ENCODE measurements around the gene PCSK4.
"Not testable (repeated sequence)": the region's sequence is repeated elsewhere in the genome, so short reads cannot be mapped to it uniquely, and the experiment has no call there.

The PCSK4 gene

DNA sequence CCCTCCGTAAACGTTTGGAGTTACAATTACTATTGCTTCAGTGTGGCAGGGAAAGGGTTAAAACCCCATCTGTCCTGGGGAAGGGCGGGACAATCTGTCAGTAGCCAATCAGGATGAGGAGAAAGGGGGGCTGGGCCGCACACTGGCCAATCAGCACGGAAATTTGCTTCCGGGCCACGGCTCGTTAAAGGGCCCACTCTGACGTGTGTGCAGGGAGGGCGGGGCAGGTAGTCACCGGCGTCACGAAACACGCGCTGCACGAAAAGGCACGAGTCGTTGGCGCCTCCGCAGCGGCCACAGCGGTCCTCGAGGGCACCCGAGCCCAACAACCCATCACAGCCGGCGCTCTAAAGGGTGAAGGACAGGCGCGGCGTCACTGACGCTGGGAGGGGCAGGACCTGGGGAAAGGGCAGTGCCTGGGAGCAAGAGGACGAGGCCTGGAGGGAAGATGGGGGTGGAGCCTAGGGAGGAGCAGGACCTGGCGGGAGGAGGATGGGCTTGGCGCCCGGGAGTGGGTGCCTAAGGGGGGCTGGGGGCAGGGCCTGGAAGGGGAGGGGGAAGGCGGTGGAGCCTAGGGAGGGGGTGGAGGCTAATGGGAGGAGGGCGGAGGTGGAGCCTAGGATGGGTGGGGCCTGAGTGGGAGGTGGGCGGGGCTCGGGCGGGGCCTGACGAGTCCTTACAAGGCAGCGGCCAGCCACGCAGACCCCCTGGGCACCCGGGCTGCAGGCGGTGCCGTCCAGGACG, 17.8 kb upstream of the PCSK4 start:
- peak; percentile 82 for DNase-seq (ENCODE audit: low read depth)
- peak overlapping the region; percentile 55 for H3K4me3 ChIP-seq (ENCODE audit: low read depth, low read length)

DNA sequence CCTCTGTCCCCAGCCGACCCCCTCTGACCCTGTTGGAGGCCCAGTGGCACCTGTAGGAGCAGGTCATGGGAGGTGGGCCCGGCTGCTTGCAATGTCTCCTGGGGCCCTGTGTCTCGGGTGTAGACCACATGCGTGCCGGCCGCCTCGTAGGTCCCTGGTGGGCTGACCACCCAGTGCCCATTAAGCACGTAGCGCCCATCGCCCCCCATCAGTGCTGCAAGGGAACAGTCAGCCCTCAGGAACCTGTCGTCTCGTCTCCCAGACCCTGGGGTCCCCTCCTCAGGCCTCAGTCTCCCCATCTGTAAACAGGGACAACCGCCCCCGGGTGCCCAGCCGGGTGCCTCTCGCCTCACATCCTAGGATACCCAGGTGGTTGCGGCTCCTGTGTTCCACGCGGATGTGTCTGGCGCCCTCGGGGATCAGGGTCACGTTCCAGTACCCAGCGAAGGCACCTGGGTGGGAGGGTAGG, 17.1 kb upstream of the PCSK4 start:
- DNase-seq (ENCODE audit: low read depth): no peak
- H3K4me3 ChIP-seq (ENCODE audit: low read depth, low read length): peak overlapping the region; percentile 15

DNA sequence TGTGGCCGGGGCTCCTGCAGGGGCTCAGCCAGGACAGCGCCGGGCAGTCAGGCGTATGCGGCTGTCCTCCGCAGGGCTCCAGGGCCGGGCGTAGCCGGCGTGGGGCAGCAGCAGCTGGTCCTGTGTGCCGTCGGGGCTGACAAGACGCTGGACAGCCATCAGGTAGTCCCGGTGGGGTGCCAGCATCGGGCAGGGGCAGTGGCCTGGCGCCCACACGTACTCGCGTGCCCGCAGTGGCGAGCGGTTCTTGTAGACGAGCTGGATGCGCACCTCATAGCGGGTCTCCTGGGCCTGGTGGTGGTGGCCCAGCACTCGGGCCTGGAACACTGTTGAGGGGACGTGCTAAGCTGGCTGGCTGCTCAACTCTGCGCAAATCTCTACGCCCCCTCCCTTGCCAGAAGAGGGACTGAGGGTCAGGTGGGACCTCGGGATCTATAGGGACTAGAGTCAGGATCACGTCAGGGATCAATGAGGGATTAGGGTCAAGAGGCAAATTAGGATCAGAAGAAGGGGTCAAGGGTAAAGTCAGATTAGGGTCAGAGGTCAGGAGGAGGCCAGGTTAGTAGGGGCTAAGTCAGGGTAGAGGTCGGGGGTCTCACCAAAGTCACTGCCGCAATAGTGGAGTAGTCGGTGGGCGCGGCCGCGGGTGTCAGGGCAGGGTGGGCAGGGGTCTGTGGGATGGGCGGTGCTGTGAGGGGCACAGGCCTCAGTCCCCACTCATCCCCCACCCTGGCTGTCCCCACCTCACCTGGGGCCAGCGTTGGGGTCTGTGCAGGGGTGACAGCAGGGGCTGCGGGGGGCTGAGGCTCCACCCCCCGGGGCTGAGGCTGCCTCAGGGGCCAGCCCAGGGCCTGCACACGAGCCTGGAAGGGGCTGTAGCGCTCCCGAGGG, 16.1 kb upstream of the PCSK4 start:
- DNase-seq (ENCODE audit: low read depth): no peak
- H3K4me3 ChIP-seq (ENCODE audit: low read depth, low read length): no peak overlapping the region

DNA sequence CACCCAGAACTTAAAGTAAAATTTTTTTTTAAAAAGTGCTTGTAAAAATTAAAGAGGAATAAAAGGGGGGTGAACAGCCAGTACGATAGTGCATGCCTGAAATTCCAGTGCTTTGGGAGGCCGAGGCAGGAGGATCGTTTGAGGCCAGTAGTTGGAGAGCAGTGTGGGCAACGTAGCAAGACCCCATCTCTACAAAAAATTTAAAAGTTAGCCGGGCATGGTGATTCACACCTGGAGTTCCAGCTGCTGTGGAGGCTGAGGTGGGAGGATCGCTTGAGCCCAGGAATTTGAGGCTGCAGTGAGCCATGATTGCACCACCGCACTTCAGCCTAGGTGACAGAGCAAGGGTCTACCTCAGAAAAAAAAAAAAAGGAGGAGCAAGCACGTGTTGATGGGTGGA, 14.9 kb upstream of the PCSK4 start:
- DNase-seq (ENCODE audit: low read depth): no peak
- H3K4me3 ChIP-seq (ENCODE audit: low read depth, low read length): no peak overlapping the region

DNA sequence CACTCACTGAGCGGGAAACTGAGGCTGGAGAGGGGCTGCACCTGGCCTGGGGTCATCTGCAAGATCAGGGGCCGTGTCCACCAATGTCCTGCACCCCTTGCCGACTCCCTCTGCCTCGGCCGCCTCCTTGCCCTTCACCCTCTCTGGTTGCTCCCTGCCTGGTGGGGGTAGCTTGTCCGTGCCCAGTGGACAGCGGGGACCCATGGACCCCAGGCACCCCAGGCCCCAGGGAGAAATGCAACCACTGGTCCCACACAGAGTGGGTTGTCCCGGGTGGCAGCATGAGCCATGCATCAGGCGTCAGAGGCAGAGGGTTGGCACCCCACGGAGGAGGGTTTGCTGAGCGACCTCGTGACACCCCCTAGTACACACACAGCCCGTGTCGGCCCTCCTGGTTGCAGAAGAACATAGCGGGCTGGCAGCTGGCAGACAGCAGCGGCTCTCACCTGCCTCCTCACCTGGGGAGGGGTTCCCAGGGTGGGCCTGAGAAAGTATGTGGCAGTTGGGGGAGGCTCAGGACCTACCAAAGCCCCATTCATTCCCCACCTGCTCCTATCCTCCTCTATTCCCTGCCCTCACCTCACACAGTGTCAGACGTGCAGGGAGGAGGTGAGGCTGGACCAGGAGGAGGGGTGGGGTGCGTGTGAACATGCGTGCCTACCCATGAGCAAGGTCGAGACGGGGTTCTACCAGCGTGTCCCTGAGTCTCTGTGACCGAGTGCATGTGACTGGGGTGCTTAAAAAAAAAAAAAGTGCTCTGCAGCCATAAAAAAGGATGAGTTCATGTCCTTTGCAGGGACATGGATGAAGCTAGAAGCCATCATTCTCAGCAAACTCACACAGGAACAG, 14.0 kb upstream of the PCSK4 start:
- H3K4me3 ChIP-seq (ENCODE audit: low read depth, low read length): no peak overlapping the region
- DNase-seq (ENCODE audit: low read depth): no peak

DNA sequence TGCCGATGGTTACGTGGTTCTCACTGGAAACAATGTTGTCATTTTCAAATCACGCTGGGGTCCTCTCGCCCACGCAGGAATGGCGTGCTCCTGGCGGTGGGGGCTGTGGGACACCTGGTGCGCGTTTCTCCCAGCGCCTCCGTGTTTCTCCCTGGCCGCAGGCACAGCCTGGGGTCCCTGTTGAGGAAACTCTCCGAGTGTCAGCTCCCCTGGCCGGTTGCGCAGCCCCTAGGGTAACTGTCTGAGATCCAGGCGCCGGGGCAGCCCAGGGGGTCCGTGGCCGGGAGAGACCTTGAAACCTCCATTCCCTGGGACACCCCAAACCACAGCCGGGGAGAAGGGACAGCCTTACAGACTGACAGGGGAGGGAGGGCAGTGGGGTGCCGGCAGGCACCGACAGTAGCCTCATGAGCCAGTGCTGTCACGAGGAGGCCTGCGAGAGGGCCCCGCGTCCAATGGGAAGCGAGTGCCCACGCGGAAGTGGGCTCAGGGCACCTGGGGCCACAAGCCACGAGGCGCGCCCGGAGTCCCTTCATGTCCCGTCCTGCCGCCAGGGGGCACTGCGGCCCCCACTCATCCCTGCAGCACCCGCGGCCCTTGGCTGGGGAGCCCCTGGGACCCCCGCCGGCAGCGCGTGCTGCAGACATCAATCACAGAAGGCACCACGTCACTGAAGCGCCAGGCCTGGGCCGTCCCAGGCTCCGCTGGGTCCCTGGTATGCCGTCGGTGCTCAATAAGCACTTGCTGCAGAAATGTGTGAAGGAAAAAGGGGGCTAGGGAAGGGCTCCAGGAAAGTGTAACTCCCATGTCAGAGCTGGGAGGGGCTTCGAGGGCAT, 13.2 kb upstream of the PCSK4 start:
- DNase-seq (ENCODE audit: low read depth): no peak

DNA sequence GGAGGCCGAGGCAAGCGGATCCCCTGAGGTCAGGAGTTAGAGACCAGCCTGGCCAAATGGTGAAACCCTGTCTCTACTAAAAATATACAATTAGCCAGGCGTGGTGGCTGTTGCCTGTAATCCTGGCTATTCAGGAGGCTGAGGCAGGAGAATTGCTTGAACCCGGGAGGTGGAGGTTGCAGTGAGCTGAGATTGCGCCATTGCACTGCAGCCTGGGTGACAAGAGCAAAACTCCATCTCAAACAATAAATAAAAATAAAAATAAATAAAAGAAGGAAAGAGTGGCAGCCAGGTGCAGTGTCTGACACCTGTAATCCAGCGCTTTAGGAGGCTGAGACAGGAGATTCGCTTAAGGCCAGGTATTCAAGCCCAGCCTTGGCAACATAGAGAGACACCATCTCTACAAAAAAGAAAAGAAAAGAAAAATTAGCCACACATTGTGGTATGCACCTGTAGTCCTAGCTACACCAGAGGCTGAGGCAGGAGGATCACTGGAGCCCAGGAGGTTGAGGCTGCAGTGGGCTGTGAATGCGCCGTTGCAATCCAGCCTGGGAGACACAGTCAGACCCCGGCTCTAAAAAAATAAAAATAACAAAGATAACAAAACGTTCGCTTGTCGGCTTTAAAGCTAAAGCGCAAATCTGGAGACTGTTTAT, 12.4 kb upstream of the PCSK4 start:
- H3K4me3 ChIP-seq (ENCODE audit: low read depth, low read length): no peak overlapping the region
- DNase-seq (ENCODE audit: low read depth): no peak

More for the DNA sequence above, 13.2 kb upstream of the PCSK4 start:
- peak overlapping the region; percentile 7 for H3K4me3 ChIP-seq (ENCODE audit: low read depth, low read length)

DNA sequence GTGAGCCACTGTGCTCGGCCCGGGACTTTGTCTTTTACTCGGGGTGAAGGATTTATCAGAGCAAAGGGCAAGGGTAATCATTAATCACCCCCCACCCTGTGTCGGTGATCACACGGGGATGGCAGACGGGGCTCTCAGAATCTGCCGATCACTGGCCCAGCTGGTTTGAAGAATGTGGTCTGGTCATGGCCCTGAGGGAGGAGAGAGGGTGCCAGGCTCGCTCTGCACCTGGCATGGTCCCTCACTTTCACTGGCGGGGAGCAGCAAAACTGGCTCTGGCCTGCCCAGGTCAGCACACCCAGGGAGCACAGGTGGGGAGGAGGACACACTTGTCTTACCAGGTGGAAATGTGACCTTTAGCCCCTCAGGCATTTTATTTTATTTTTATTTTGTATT, 11.0 kb upstream of the PCSK4 start:
- DNase-seq (ENCODE audit: low read depth): no peak
- no peak overlapping the region for H3K4me3 ChIP-seq (ENCODE audit: low read depth, low read length)

DNA sequence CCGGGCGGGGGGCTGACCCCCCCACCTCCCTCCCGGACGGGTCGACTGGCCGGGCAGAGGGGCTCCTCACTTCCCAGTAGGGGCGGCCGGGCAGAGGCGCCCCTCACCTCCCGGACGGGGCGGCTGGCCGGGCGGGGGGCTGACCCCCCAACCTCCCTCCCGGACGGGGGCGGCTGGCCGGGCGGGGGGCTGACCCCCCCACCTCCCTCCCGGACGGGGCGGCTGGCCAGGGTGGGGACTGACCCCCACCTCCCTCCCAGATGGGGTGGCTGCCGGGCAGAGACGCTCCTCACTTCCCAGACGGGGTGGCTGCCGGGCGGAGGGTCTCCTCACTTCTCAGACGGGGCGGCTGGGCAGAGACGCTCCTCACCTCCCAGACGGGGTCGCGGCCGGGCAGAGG, 9.1 kb upstream of the PCSK4 start:
- not testable (repeated sequence) for H3K4me3 ChIP-seq (ENCODE audit: low read depth, low read length); DNase-seq (ENCODE audit: low read depth)

DNA sequence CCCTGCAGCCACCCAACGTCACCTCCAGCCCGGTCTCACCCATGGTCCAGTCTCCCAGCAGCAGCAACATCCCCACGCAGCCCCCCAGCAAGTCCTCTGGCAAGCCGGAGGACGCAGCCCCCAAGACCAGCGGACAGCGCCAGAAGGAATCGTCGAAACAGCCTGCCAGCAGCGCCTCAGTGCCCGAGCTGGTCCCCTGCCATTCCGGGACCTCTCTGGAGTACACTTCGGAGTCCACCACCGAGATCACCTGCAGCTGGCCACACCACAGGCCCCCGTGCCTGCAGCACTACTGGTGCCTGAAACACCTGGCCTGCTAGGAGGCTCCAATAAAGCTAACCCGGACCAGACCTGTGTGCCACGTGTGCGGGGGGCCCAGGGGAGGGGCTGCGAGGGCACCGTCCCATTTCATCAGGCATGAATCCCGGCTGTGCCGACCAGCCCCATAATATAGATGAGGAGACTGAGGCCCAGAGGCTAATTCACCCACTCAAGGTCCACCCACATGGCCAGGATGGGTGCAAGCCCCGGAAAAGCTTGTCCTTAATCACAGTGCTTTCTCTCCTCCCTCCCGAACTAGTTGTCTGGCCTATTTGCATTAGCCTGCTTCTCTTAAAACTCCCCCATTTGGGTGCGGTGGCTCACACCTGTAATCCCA, 7.6 kb upstream of the PCSK4 start:
- H3K4me3 ChIP-seq (ENCODE audit: low read depth, low read length): no peak overlapping the region
- no peak for DNase-seq (ENCODE audit: low read depth)

DNA sequence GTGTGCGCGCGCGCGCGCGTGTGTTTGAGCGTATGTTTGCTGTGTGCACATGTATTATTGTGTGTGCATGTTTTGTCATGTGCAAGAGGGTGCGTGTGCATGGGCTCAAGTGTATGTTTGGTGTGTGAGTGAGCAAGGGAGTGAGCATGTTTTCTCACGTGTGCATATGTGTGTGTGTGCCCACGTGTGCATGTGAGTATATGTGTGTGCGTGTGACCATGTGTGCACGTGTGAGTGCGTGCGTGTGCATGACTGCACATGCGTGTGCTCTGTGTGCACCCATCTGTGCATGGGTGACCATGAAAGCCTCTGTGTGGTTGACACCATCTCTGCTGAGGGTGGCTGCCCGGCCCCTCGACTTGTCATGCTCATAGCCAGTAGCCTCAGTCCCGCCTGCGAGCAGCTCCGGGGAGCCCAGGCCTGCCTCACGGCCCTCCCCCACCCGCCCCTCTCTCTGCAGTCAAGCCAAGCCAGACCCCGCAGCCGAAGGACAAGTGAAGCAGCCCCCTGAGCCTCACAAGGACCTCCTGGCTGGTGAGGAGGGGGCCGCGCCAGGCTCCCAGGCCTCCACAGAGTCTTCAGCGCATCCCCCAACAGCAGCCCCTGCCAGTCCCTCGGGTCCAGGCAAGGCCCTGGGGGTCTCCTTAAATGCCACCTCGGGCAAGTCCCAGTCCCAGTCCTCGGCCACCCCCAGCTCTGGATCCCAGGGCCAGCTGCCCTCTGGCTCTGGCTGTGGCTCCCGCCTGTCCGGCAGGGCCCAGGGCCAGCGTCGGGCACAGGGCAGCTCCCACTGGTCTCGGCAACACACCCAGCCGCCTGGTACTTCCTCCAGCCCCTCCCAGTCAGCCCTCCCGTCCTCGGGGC, 6.8 kb upstream of the PCSK4 start:
- no peak overlapping the region for H3K4me3 ChIP-seq (ENCODE audit: low read depth, low read length)

DNA sequence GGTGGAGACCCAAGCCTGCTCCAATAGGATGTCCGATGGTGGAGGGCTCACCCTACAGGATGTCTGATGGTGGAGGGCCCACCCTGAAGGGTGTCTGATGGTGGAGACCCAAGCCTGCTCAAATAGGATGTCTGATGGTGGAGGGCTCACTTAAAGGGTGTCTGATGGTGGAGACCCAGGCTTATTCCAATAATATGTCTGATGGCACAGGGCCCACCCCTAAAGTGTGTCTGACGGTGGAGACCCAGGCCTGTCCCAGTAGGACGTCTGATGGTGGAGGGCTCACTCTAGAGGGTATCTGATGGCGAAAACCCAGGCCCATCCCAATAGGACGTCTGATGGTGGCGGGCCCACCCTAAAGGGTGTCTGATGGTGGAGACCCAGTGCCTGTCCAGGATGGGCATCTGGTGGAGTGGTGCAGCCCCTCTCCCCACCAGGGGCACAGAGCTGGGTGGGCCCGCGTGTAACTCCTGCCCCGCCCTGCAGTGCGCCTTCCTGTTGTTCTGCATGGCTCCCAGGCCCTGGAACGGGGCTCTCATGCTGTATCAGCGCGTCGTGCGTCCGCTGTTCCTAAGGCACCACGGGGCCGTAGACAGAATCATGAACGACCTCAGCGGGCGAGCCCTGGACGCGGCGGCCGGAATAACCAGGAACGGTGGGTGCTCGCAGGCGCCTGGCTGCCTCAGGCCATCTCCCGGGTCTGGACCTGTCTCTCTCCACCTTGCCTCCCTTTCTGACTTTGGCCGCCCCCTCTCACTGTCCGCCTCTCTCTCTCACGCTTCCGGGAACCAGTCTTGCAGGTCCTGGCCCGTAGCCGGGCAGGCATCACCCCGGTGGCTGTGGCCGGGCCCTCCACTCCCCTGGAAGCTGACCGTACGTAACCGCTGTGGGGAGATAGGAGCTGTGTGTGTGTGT, 5.9 kb upstream of the PCSK4 start:
- no peak for DNase-seq (ENCODE audit: low read depth)
- H3K4me3 ChIP-seq (ENCODE audit: low read depth, low read length): no peak overlapping the region

More for the DNA sequence above, 6.8 kb upstream of the PCSK4 start:
- DNase-seq (ENCODE audit: low read depth): no peak

DNA sequence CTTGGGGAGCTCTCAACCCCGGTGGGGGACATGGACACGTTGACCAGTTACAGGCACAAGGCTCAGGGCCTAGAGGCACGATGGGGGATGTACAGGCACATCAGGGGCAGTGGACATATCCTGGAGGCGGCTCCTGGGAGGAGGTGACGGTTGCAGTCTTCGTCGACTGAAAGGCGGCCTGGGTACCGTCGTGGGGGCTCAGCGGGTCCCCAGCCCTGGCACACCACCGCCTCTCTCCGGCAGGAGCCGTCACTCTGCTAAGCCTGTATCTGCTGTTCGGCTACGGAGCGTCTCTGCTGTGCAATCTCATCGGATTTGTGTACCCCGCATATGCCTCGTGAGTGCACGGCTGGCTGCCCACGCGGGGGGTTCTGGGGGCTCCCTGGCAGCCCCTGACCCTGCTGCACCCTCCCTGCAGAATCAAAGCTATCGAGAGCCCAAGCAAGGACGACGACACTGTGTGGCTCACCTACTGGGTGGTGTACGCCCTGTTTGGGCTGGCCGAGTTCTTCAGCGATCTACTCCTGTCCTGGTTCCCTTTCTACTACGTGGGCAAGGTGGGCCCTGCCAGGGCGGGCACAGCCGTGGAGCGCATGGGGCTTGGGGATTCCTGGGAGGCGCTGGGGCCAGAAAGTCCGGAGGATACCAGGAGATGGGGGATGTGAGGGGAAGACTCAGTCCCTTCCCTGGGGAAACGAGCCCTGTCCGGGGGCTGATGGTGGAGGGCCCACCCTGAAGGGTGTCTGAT, 5.1 kb upstream of the PCSK4 start:
- no peak overlapping the region for H3K4me3 ChIP-seq (ENCODE audit: low read depth, low read length)
- DNase-seq (ENCODE audit: low read depth): no peak

DNA sequence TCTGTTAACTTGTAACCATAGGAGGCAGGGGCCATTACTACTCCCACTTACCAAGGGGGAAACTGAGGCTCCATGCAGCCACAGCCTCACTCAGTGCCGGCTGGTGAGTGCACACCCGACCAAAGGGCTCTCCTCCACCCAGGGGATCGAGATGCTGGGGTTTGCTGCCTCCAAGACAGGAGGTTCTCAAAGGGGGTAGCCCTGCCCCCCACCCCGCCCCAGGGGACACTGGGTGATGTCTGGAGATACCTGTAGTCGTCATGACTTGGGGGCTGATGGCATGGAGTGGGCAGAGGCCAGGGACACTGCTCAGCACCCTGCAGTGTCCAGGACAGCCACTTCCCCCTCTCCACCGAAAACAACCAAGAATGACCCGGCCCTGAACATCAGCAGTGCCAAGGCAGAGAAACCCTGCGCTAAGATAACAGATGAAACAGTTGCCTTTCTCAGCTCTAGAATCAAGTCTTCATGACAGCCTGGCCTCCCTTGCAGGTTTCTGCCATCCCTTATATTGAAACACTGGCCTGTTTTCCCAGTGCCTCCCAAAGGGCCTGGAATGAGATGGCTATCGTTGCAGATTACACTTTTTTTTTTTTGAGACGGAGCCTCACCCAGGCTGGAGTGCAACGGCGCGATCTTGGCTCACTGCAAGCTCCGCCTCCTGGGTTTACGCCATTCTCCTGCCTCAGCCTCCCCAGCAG, 4.1 kb upstream of the PCSK4 start:
- DNase-seq (ENCODE audit: low read depth): no peak
- H3K4me3 ChIP-seq (ENCODE audit: low read depth, low read length): no peak overlapping the region

DNA sequence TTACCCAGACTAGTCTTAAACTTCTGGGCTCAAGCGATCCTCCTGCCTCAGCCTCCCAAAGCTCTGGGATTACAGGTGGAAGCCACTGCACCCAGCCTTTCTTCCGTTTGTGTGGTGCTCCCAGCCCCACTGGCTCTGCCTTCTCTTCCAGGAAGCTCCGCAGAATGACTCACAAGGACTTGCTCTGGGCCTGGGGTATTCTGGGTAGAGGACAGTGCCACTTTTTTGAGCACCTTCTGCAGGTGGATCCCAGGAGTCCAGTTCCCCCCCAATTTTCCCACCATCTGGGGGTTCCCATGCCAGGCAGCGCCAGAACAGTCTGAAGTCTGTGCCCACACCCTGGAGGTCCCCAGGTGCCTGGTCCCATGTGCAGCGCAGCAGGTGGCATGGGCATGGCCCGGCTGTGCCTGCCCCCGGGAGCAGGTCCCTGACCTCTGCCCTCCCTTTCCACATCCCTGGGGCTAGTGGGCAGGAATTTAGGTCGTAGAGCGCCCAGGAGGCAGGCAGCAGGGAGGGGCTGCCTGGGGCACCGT, 2.4 kb upstream of the PCSK4 start:
- no peak for DNase-seq (ENCODE audit: low read depth)
- H3K4me3 ChIP-seq (ENCODE audit: low read depth, low read length): no peak overlapping the region
